SIG-M5 treated with dmso at 0.1 percent for 504 hours (cell line): ENCODE measurements around the gene FSTL1.
"Not testable (repeated sequence)": the region's sequence is repeated elsewhere in the genome, so short reads cannot be mapped to it uniquely, and the experiment has no call there.

Experiments used
- DNase-seq: peaks from one replicate; lab custom pipeline; 2025; ENCODE audit not compliant: unreplicated experiment; lab: John Stamatoyannopoulos, UW

FSTL1 gene

GRCh38 chr3:120418866-120419490 is 31.8 kb downstream of the FSTL1 start:
- DNase-seq, result peak; percentile 73

- no peak for DNase-seq
These were observed 32.3 kb downstream of the FSTL1 start for GRCh38 chr3:120418446-120418845.

GRCh38 chr3:120417272-120417911 is 33.4 kb downstream of the FSTL1 start:
- peak; percentile 99 for DNase-seq

- no peak for DNase-seq
These were observed 33.9 kb downstream of the FSTL1 start for GRCh38 chr3:120416868-120417267.

- DNase-seq, result no peak
These were observed 35.0 kb downstream of the FSTL1 start for GRCh38 chr3:120415756-120416155.

- no peak for DNase-seq
These were observed 40.3 kb downstream of the FSTL1 start for GRCh38 chr3:120410541-120410940.

GRCh38 chr3:120410116-120410515 is 40.7 kb downstream of the FSTL1 start:
- no peak for DNase-seq

GRCh38 chr3:120407508-120408287 is 43.1 kb downstream of the FSTL1 start:
- no peak for DNase-seq

GRCh38 chr3:120404876-120405275 is 45.9 kb downstream of the FSTL1 start:
- DNase-seq, result no peak

- no peak for DNase-seq
These were observed 48.5 kb downstream of the FSTL1 start for GRCh38 chr3:120402257-120402656.

GRCh38 chr3:120399372-120399771 is 51.4 kb downstream of the FSTL1 start:
- DNase-seq, result no peak

GRCh38 chr3:120396469-120396868 is 54.3 kb downstream of the FSTL1 start:
- peak; percentile 20 for DNase-seq

GRCh38 chr3:120394347-120394746 is 56.4 kb downstream of the FSTL1 start:
- DNase-seq, result no peak

GRCh38 chr3:120393761-120394160 is 57.0 kb downstream of the FSTL1 start:
- peak; percentile 10 for DNase-seq

GRCh38 chr3:120393243-120393642 is 57.5 kb downstream of the FSTL1 start:
- no peak for DNase-seq

GRCh38 chr3:120382941-120383447 is 67.8 kb downstream of the FSTL1 start:
- DNase-seq, result no peak

- DNase-seq, result no peak
These were observed 69.3 kb downstream of the FSTL1 start for GRCh38 chr3:120381503-120381902.

- DNase-seq, result not testable (repeated sequence)
These were observed 72.8 kb downstream of the FSTL1 start for GRCh38 chr3:120377948-120378347.

- DNase-seq, result no peak
These were observed 80.3 kb downstream of the FSTL1 start for GRCh38 chr3:120370463-120370862.

- DNase-seq, result no peak
These were observed 81.7 kb downstream of the FSTL1 start for GRCh38 chr3:120369037-120369467.

- no peak for DNase-seq
These were observed 82.6 kb downstream of the FSTL1 start for GRCh38 chr3:120368172-120368571.

GRCh38 chr3:120364821-120365220 is 86.0 kb downstream of the FSTL1 start:
- no peak for DNase-seq
